Measurements from ENCODE around the gene WWTR1. TPM values are rescaled to one million over a fixed set of nuclear protein-coding genes. Genes with fewer than 3 reads are reported as not detected.

WWTR1 gene
- polyA plus RNA-seq, 1 donor, result 85.2 TPM

GRCh38 chr3:149528340-149528650 lies 129.5 kb downstream of the WWTR1 start:
- no peak for DNase-seq

GRCh38 chr3:149527531-149528339 lies 130.1 kb downstream of the WWTR1 start:
- no peak for DNase-seq

- no peak for DNase-seq
Measured at GRCh38 chr3:149523512-149524299, 134.1 kb downstream of the WWTR1 start.

- DNase-seq, result no peak
Measured at GRCh38 chr3:149519912-149520311, 137.9 kb downstream of the WWTR1 start.

- no peak for DNase-seq
Measured at GRCh38 chr3:149516920-149517319, 140.9 kb downstream of the WWTR1 start.

GRCh38 chr3:149515249-149515648 lies 142.6 kb downstream of the WWTR1 start:
- no peak for DNase-seq

- DNase-seq, result no peak
Measured at GRCh38 chr3:149514471-149514870, 143.4 kb downstream of the WWTR1 start.

GRCh38 chr3:149512073-149512782 lies 145.6 kb downstream of the WWTR1 start:
- DNase-seq, result peak; percentile 62

GRCh38 chr3:149511040-149511626 lies 146.7 kb downstream of the WWTR1 start:
- no peak for DNase-seq

- no peak for DNase-seq
Measured at GRCh38 chr3:149510480-149510879, 147.3 kb downstream of the WWTR1 start.

- no peak for DNase-seq
Measured at GRCh38 chr3:149509526-149509925, 148.3 kb downstream of the WWTR1 start.

GRCh38 chr3:149507491-149508324 lies 150.1 kb downstream of the WWTR1 start:
- DNase-seq, result no peak

GRCh38 chr3:149506965-149507364 lies 150.9 kb downstream of the WWTR1 start:
- DNase-seq, result no peak

GRCh38 chr3:149506540-149506939 lies 151.3 kb downstream of the WWTR1 start:
- no peak for DNase-seq

- no peak for DNase-seq
Measured at GRCh38 chr3:149502438-149502837, 155.4 kb downstream of the WWTR1 start.

- DNase-seq, result no peak
Measured at GRCh38 chr3:149501524-149501923, 156.3 kb downstream of the WWTR1 start.

- DNase-seq, result no peak
Measured at GRCh38 chr3:149497966-149498670, 159.7 kb downstream of the WWTR1 start.

GRCh38 chr3:149496891-149497290 lies 160.9 kb downstream of the WWTR1 start:
- no peak for DNase-seq

GRCh38 chr3:149495581-149496125 lies 162.2 kb downstream of the WWTR1 start:
- no peak for DNase-seq

GRCh38 chr3:149494759-149495580 lies 162.9 kb downstream of the WWTR1 start:
- no peak for DNase-seq
